Panc1 (cell line): Measurements from ENCODE around the gene AAMDC. TPM values are rescaled to one million over a fixed set of nuclear protein-coding genes. Genes with fewer than 3 reads are reported as not detected.
"Not testable (repeated sequence)": the region's sequence is repeated elsewhere in the genome, so short reads cannot be mapped to it uniquely, and the experiment has no call there.

Experiments used
- ATAC-seq: fragments of 200-7000 bp; cut with Tn5 transposase; 2 replicates; pipeline ENCODE4 v1.9.1; 2020; ENCODE audit warnings: mild to moderate bottlenecking, moderate library complexity
- BruUV-seq: library from RNA; stranded (reverse); fragments of 400-500 nt; replicated peaks from 2 replicates; lab custom pipeline; 2021; lab: Mats Ljungman, UMichigan
- CTCF ChIA-PET: fragments of 300-600 bp; sonication (Branson Sonifier 250); formaldehyde crosslinking; loops from one replicate; lab custom pipeline; 2022; ENCODE audit warnings: antibody characterized with exemption; lab: Charles Lee
- POLR2A ChIA-PET: fragments of 300-600 bp; sonication (Branson Sonifier 250); formaldehyde crosslinking; loops from one replicate; lab custom pipeline; 2022; ENCODE audit warnings: antibody characterized with exemption; lab: Charles Lee
- DNase-seq: peaks from one replicate; pipeline ENCODE4 v3.0.0-alpha.2; 2010; ENCODE audit warnings: low read depth, low spot score
- H3K27ac ChIP-seq: 2 replicates; pipeline ENCODE4 v1.5.1; 2011; ENCODE audit warnings: mild to moderate bottlenecking, low read length, inconsistent platforms
- H3K27me3 ChIP-seq: fragments of 200-500 bp; sonication (Bioruptor generic); 2 replicates; pipeline ENCODE4 v1.6.0; 2014; ENCODE audit warnings: low read length, inconsistent platforms; ENCODE audit not compliant: control insufficient read depth, insufficient read depth
- H3K36me3 ChIP-seq: fragments of 200-500 bp; sonication (Bioruptor generic); 2 replicates; pipeline ENCODE4 v1.5.1; 2014; ENCODE audit warnings: inconsistent platforms, mild to moderate bottlenecking, low read length, moderate library complexity; ENCODE audit not compliant: control insufficient read depth, insufficient read depth
- H3K4me1 ChIP-seq: 2 replicates; pipeline ENCODE4 v1.5.1; 2011; ENCODE audit warnings: inconsistent platforms, mild to moderate bottlenecking, low read length, moderate library complexity; ENCODE audit not compliant: control insufficient read depth, insufficient read depth
- H3K4me3 ChIP-seq, 2 experiments: 2 replicates each; pipeline ENCODE4 v1.5.1; 2011 to 2012; ENCODE audit warnings: low read depth in 2 of 2, low read length in 2 of 2, mild to moderate bottlenecking in 2 of 2, inconsistent platforms in 1 of 2, moderate library complexity in 1 of 2
- H3K9me3 ChIP-seq: fragments of 200-500 bp; sonication (Bioruptor generic); 2 replicates; pipeline ENCODE4 v1.5.1; 2014; ENCODE audit warnings: low read depth, mild to moderate bottlenecking, inconsistent platforms, low read length, moderate library complexity; ENCODE audit not compliant: control insufficient read depth, insufficient read depth
- CTCF ChIP-seq: fragments of 450-650 bp; IDR thresholded peaks from 2 replicates; pipeline ENCODE4 v1.5.1; 2017; ENCODE audit warnings: mild to moderate bottlenecking
- POLR2AphosphoS5 ChIP-seq: IDR thresholded peaks from 2 replicates; pipeline ENCODE4 v1.6.1; 2012; ENCODE audit warnings: mild to moderate bottlenecking, low read depth, low read length, moderate library complexity
- REST ChIP-seq, 2 experiments: IDR thresholded peaks; 2 replicates each; pipeline ENCODE4 v1.6.1; 2011 to 2012; ENCODE audit warnings: low read depth in 2 of 2, control low read depth in 1 of 2, low read length in 1 of 2, mild to moderate bottlenecking in 1 of 2, moderate library complexity in 1 of 2; ENCODE audit not compliant: insufficient read depth in 1 of 2
- SIN3A ChIP-seq: IDR thresholded peaks from 2 replicates; pipeline ENCODE4 v1.6.1; 2012; ENCODE audit warnings: low read depth, mild to moderate bottlenecking, low read length, moderate library complexity, borderline replicate concordance; ENCODE audit not compliant: insufficient read depth
- TCF7L2 ChIP-seq: IDR thresholded peaks from 2 replicates; pipeline ENCODE4 v1.6.1; 2011; ENCODE audit warnings: mild to moderate bottlenecking, low read depth, low read length, inconsistent platforms
- in situ Hi-C: cut with HindIII; loops from 2 replicates; pipeline ENCODE4 v1.10.0; 2016; ENCODE audit warnings: low sequenced_read_pairs, low pct_unique_long_range_greater_than_20kb
- intact Hi-C: fragments of 100-400 bp; cut with micrococcal nuclease; formaldehyde crosslinking; loops from one replicate; pipeline ENCODE4 v1.10.0; 2022; ENCODE audit not compliant: unreplicated experiment
- total RNA-seq: library from RNA; stranded (reverse); gene quantifications from one replicate; pipeline ENCODE4 v1.2.1, GENCODE V29; 2021; ENCODE audit not compliant: unreplicated experiment

The AAMDC gene
- total RNA-seq, 1 experiment from 2014 or later = 52.7 TPM

GRCh38 chr11:77842441-77843121 lies 21.6 kb downstream of the AAMDC start:
- Histone ChIP-seq H3K27ac (no peak overlapping the region), H3K27me3 (no peaks in the 10 kb centered on the region), H3K4me1 (no peaks in the 10 kb centered on the region), H3K4me3 (no peak overlapping the region), H3K9me3 (no peaks in the 10 kb centered on the region), H3K36me3 (no peaks in the 10 kb centered on the region)
- DNase-seq (no peak), ATAC-seq (no peak)
- ChIA-PET CTCF (no interaction called here), POLR2A (no interaction called here)
- TF ChIP-seq SIN3A (no peak), CTCF (no peak), POLR2AphosphoS5 (no peak), TCF7L2 (no peak), REST (IDR thresholded peaks at IDR 0.05; ENCODE audit: insufficient read depth in 1 of 2, low read depth in 2 of 2, low read length in 1 of 2) (no peak)
- intact Hi-C loops = no loop called here
- in situ Hi-C loops = no loop called here
- BruUV-seq = no TSS peak

GRCh38 chr11:77843700-77844099 lies 22.8 kb downstream of the AAMDC start:
- intact Hi-C loops, BruUV-seq, H3K36me3 ChIP-seq, ATAC-seq, DNase-seq, H3K4me1 ChIP-seq, H3K9me3 ChIP-seq, H3K27ac ChIP-seq, H3K4me3 ChIP-seq, CTCF ChIA-PET, POLR2A ChIA-PET, in situ Hi-C loops, H3K27me3 ChIP-seq: not testable (repeated sequence)

DNA sequence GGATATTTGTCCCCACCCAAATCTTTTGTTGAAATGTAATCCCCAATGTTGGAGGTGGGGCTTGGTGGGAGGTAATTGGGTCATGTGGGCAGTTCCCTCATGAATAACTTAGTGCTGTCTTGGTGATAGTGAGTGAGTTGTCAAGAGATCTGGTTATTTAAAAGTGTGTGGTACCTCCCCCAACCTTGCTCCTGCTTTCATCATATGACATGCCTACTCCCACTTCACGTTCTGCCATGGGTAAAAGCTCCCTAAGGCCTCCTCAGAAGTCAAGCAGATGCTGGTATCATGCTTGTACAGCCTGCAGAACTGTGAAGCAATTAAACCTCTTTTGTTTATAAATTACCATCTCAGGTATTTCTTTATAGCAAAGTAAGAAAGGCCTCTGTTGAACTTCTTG lies 30.6 kb downstream of the AAMDC start:
- ATAC-seq (no peak), DNase-seq (no peak)
- Histone ChIP-seq H3K9me3 (peaks cover 7% of the 10 kb centered on the region; the same call in 1 of the 2 replicates), H3K27me3 (no peaks in the 10 kb centered on the region), H3K4me3 (no peak overlapping the region), H3K4me1 (no peaks in the 10 kb centered on the region), H3K27ac (no peak overlapping the region), H3K36me3 (no peaks in the 10 kb centered on the region)
- intact Hi-C loops (no loop called here), in situ Hi-C loops (no loop called here)
- ChIA-PET CTCF (no interaction called here), POLR2A (no interaction called here)
- TF ChIP-seq TCF7L2 (no peak), POLR2AphosphoS5 (no peak), CTCF (no peak), REST (IDR thresholded peaks at IDR 0.05; ENCODE audit: insufficient read depth in 1 of 2, low read depth in 2 of 2, low read length in 1 of 2) (no peak), SIN3A (no peak)
- no TSS peak for BruUV-seq
